GM19351 (cell line): ENCODE measurements around the gene CDHR3.
"Not testable (repeated sequence)": the region's sequence is repeated elsewhere in the genome, so short reads cannot be mapped to it uniquely, and the experiment has no call there.

ENCODE experiments used
- ATAC-seq: cut with Tn5 transposase; IDR thresholded peaks from one replicate; pipeline ENCODE4 v1.9.1; 2021; ENCODE audit warnings: mild to moderate bottlenecking, moderate library complexity; ENCODE audit not compliant: unreplicated experiment

The CDHR3 gene

DNA sequence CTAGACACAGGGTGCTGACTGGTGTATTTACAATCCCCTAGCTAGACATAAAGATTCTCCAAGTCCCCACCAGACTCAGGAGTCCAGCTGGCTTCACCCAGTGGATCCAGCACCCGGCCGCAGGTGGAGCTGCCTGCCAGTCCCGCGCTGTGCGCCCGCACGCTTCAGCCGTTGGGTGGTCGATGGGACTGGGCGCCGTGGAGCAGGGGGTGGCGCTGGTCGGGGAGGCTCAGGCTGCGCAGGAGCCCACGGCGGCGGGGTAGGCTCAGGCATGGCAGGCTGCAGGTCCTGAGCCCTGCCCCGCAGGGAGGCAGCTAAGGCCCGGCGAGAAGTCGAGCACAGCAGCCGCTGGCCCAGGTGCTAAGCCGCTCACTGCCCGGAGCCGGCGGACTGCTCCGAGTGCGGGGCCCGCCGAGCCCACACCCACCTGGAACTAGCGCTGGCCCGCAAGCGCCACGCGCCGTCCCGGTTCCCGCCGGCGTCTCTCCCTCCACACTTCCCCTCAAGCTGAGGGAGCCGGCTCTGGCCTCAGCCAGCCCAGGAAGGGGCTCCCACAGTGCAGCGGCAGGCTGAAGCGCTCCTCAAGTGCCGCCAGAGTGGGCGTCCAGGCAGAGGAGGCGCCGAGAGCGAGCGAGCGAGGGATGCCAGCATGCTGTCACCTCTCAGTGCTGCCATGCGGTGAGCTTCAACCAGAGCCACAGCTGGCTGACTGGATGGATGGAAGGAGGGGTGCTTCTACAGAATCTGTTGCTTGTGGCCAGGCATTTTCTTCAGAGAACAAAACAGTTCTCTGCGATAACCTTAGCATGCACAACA lies 7.2 kb upstream of the CDHR3 start:
- not testable (repeated sequence) for ATAC-seq

- no peak for ATAC-seq
Observed at GRCh38 chr7:105958012-105958411, 5.1 kb upstream of the CDHR3 start.

- ATAC-seq = no peak
Observed at GRCh38 chr7:105962353-105962752, 711 bp upstream of the CDHR3 start.

DNA sequence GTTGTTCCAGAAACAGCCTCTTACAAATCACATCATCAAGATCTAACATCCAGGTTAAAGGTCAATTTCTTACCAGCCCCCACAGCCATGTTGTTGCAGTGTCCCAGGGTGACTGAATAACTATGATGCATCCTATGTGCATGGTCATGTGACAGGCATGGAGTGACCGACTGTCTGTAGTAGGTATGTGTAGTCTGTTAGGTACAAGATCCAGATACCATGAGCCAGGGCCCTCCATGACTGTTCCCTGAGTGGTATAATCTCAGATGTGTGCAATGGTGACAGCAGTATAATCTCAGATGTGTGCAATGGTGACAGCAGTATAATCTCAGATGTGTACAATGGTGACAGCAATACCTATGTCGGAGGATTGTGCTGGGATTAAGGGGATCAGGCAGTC lies 8.8 kb downstream of the CDHR3 start:
- no peak for ATAC-seq

DNA sequence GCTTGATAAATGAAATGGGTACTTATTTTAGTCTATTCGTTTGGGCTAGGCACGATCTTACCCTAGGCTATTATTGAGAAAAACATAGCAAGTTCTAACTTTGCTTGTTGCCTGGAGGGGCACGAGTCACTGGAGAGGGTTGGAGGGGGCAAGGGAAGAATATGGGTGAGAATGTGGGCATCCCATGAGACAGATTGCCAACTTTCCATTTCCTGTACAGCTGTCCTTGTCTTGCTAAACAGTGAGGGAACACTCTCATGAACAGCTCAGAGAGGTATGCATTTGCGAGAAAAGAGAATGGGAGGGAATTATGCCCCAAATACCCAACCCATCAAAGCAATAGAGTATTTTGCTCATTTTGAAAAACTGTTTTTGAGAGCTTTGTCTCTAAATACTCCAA lies 9.2 kb downstream of the CDHR3 start:
- ATAC-seq = no peak

DNA sequence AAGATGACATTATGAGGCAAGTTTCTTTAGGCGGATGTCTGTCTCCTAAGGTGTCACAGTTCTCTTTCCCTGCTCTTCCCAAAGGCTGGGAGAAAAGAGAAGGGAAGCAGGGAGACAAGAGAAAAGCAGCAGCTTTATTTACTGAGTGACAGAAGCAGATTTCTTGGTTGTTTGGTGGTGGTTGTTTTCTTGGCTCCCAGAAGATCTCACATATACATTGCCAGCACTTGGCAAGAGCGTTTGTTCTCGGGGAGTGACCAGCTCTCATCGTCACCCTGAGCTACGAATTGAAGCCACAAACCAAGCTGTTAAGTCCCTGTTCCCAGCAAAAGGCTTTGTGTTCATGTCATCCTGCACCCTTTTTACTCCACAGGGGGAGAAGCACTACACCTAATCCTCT lies 11.4 kb downstream of the CDHR3 start:
- ATAC-seq = no peak

DNA sequence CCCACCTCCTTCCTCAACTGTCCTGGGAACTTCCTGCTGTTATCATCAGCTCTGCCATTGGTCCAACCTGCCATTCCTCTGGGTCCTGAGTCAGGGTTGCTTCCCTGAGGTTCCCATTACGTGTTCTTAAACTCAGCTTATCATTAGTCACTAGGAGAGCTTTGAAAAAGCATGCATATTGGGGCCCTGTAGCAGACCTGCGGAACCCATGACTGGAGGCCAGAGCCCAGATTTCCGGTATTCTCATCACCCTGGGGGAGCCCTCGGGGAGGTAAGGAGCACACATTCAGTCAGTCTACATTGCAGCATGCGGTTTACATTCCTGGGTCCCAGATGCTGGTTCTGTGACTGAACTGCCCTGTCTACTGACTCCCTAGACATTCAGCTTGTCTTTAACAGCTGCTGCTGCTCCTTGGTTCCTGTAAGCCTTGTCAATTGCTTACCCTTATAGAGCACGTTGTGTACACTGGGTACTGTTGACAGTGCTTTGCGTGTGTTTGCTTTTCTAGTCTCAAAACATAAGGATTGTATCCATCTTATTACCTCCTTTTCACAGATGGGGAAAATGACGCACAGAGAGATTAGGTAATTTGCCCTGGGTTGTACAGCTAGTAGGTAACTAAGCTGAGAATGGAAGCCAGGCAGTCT lies 12.8 kb downstream of the CDHR3 start:
- no peak for ATAC-seq

- no peak for ATAC-seq
Observed at GRCh38 chr7:105976868-105977267, 13.8 kb downstream of the CDHR3 start.

- ATAC-seq = no peak
Observed at GRCh38 chr7:105978035-105978434, 15.0 kb downstream of the CDHR3 start.

DNA sequence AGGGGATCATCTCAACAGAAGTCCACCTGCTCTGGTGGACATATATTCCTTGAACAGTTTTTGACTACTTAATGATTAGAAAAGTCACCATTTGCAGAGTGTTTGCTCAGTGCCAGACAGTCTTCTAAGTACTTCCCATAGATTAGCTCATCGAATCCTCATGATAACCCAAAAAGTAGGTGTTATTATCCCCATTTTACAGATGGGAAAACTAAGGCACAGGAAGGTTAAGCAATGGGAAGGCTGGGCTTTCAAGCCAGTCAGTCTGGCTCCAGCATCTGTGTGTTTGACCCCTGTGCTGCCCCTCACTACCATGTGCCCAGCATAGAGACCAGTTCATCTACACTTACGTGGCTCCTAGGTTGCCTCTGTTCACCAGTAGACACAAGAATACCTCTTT lies 15.9 kb downstream of the CDHR3 start:
- no peak for ATAC-seq

DNA sequence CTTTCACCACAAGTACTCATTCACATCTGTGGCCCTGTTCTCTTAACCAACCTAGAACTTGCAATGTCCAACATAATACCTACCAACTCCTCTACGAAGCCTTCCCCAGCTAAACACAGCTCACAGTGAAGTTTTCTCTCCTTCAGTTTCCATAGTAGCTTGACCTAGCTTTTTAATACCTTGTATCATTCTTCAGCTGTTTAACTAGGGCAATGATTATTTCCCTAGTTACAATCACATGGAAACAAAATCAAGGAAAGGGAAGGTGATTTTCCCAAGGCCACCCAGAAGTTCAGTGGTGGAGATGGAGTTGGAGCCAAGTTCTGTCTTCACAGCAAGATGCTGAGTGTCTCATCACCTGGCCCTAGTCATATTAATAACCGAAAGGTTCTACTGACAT lies 16.3 kb downstream of the CDHR3 start:
- no peak for ATAC-seq

DNA sequence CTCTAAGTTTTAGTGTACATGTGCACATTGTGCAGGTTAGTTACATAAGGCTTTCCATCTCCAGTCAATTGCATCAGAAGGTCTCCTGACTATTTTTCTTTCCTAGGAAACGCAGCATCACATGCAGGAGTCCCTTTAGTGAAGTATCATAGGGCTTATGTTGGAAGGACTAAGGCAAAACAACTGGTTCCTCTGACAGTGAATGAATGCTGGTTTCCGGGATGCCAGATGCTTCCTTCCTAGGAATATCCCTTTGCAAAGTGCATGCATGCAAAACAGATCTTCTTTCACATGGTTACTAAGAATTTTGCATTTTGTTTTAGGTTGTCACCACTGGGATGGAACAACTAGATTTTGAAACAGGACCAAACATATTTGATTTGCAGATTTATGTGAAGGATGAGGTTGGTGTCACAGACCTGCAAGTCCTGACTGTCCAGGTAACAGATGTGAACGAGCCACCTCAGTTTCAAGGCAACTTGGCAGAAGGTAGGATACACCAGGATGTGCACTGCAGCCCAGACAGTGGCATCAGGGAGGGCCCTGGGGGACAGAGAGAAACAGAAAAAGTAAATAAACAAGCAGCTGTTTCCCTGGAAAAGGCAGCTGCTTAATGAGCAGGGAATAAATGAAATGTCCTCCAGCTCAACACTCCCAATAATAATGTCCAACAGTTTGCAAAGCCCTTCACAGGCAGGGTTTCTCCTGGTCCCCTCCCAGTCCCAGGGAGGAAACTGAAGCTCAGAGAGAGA lies 17.8 kb downstream of the CDHR3 start:
- no peak for ATAC-seq

DNA sequence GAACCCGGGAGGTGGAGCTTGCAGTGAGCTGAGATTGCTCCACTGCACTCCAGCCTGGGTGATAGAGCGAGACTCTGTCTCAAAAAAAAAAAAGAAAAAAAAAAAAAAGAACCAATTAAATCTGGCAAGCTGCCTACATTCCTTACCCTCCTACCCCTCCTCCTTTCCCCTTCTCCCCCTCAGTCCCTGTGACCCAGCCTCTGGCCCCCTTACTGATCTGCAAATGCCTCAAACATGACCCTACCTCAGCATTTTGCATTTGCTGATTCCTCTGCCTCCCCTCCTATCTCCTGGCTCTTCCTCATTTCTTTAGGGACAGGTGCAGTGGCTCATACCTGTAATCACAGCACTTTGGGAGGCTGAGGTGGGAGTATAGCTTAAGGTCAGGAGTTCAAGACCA lies 19.3 kb downstream of the CDHR3 start:
- ATAC-seq = no peak

- ATAC-seq = not testable (repeated sequence)
Observed at GRCh38 chr7:105984808-105985207, 21.7 kb downstream of the CDHR3 start.

GRCh38 chr7:105985229-105985628 lies 22.2 kb downstream of the CDHR3 start:
- no peak for ATAC-seq

DNA sequence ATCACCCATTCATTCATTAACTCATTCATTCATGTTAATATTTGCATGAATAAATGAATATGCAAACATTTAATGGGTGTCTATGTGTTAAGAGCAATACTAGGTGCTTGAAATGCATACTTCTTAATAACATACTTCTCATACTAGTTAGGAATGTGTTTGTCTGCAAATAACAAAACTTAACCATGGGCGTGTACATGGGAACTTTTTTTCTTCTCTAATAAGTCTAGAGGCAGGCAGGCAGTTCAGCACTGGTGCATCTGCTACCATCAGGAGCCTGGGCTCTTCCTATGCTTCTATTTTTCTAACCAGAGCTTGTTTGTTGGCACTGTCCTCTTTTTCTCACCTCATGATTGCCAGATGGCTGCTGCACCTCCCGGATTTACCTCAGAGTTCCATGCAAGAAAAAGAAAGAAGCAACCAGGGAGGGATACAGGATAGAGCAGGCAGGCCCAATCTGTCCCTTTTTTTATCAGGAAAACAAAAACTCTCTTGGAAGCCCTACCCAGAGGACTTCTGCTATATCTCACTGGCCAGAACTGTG lies 22.7 kb downstream of the CDHR3 start:
- ATAC-seq = no peak

- no peak for ATAC-seq
Observed at GRCh38 chr7:105987046-105987445, 24.0 kb downstream of the CDHR3 start.

DNA sequence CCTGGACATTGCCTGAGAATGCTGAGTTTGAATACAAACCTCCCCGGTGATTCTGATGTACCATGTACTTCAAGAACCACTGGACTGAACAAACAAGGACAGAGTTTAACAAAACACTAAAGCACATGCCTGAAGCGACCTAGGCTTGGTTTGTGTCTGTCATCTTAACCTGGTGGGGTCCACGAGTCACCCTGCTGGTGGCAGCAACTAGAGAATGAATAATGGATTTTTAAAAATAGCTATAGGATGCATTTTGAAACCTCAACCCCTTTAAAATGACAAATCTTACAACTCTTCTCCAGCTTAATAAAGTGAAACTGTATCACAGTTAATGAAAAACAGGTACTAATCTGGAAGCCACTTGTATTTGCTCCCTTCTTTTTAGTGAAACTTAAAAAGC lies 25.2 kb downstream of the CDHR3 start:
- no peak for ATAC-seq

DNA sequence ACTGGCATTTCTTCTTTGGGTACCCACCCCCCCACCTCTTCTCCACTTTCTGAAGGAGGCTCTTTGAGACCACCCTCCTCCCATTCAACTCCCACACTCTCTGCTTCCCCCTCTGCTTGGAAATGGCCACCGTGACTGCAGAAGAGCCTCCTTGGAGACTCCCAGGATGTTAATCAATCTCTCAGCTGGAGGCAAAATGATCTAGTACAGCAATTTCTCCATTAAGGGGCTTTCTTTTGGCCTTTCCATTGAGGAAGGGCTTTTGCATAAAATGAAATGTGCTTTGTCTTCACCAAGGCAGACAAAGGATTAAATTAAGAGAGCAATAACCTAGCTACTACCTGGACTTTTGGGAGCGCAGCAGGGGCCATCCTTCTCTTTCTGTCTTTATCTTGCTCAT lies 26.1 kb downstream of the CDHR3 start:
- ATAC-seq = no peak

GRCh38 chr7:105989686-105990085 lies 26.6 kb downstream of the CDHR3 start:
- ATAC-seq = no peak

DNA sequence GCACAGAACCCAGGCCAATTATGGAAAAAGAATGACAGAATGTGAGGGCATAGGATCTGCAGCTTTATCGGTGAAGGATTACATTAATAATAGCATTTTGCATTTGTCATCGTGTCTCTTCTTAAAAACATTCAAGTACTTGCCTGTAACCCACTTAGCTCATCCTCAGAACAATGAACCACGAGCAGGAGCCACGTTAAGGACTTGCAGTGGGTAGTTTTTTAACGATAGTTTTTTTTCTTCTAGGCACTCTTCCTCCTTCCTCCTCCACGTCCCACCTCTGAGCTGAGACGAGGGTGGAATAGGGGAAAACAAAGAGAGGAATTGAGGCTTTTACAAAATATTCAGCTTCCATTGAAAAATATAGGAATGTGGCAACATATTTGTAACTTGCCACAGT lies 27.1 kb downstream of the CDHR3 start:
- no peak for ATAC-seq
